Neural progenitor cell (in vitro differentiated cells): ENCODE data around the gene PRR22. TPM values are rescaled to one million over a fixed set of nuclear protein-coding genes. Genes with fewer than 3 reads are reported as not detected.
A peak's percentile ranks its signal among the peaks of the same experiment; 100 is the strongest.

Experiments
- DNase-seq: peaks from one replicate; pipeline ENCODE4 v3.0.0-alpha.2; 2016; ENCODE audit warnings: low spot score
- H2AFZ ChIP-seq: fragments of 200-600 bp; sonication (generic); replicated peaks from 2 replicates; pipeline ENCODE4 v1.6.1; 2016; ENCODE audit warnings: antibody characterized with exemption
- H3F3A ChIP-seq: fragments of 200-600 bp; sonication (generic); 2 replicates; pipeline ENCODE4 v1.6.1; 2016; ENCODE audit warnings: antibody characterized with exemption, low read depth
- H3K27ac ChIP-seq: fragments of 200-600 bp; sonication (generic); 2 replicates; pipeline ENCODE4 v1.5.1; 2016; ENCODE audit warnings: mild to moderate bottlenecking
- H3K27me3 ChIP-seq: fragments of 200-600 bp; sonication (generic); 2 replicates; pipeline ENCODE4 v1.6.1; 2016; ENCODE audit warnings: mild to moderate bottlenecking, moderate library complexity
- H3K36me3 ChIP-seq: fragments of 200-600 bp; sonication (generic); 2 replicates; pipeline ENCODE4 v1.5.1; 2016
- H3K4me1 ChIP-seq: fragments of 200-600 bp; sonication (generic); 2 replicates; pipeline ENCODE4 v1.6.1; 2016; ENCODE audit warnings: mixed run types
- H3K4me2 ChIP-seq: fragments of 200-600 bp; sonication (generic); 2 replicates; pipeline ENCODE4 v1.6.1; 2016
- H3K4me3 ChIP-seq: fragments of 200-600 bp; sonication (generic); 2 replicates; pipeline ENCODE4 v1.5.1; 2016
- H3K79me2 ChIP-seq: fragments of 200-600 bp; sonication (generic); 2 replicates; pipeline ENCODE4 v1.6.1; 2016; ENCODE audit warnings: low read depth
- H3K9ac ChIP-seq: fragments of 200-600 bp; sonication (generic); 2 replicates; pipeline ENCODE4 v1.6.1; 2016
- H3K9me3 ChIP-seq: fragments of 200-600 bp; sonication (generic); 2 replicates; pipeline ENCODE4 v1.5.1; 2016; ENCODE audit warnings: low read depth
- H4K20me1 ChIP-seq: fragments of 200-600 bp; sonication (generic); 2 replicates; pipeline ENCODE4 v1.6.1; 2016; ENCODE audit warnings: low read depth
- H3K27ac Mint-ChIP-seq: 3 replicates; pipeline ENCODE4 v1.8.0; 2021; ENCODE audit warnings: mixed read lengths
- H3K27me3 Mint-ChIP-seq: 2 replicates; pipeline ENCODE4 v1.8.0; 2022; ENCODE audit warnings: low read depth, mild to moderate bottlenecking, inconsistent platforms, moderate library complexity, mixed read lengths; ENCODE audit not compliant: insufficient read depth
- H3K36me3 Mint-ChIP-seq: 3 replicates; pipeline ENCODE4 v1.8.0; 2021; ENCODE audit warnings: mixed read lengths
- H3K4me1 Mint-ChIP-seq: 3 replicates; pipeline ENCODE4 v1.8.0; 2021; ENCODE audit warnings: mixed read lengths
- H3K4me3 Mint-ChIP-seq: 3 replicates; pipeline ENCODE4 v1.8.0; 2021; ENCODE audit warnings: mild to moderate bottlenecking, moderate library complexity, mixed read lengths
- H3K9me3 Mint-ChIP-seq: 3 replicates; pipeline ENCODE4 v1.8.0; 2020; ENCODE audit warnings: mixed read lengths
- CTCF ChIP-seq: fragments of 200-600 bp; sonication (generic); IDR thresholded peaks from 2 replicates; pipeline ENCODE4 v1.5.1; 2017; ENCODE audit warnings: antibody characterized with exemption, mild to moderate bottlenecking
- EZH2 ChIP-seq: fragments of 200-600 bp; sonication (generic); IDR thresholded peaks from 2 replicates; pipeline ENCODE4 v1.6.1; 2017; ENCODE audit warnings: antibody characterized with exemption, mild to moderate bottlenecking, moderate library complexity
- EZH2phosphoT487 ChIP-seq: fragments of 200-600 bp; sonication (generic); IDR thresholded peaks from 2 replicates; pipeline ENCODE4 v1.6.1; 2017; ENCODE audit warnings: antibody characterized with exemption
- total RNA-seq: library from RNA; depleted of rRNA; stranded (reverse); fragments of >200 nt; gene quantifications from 2 replicates; pipeline ENCODE4 v1.2.3, GENCODE V29; 2015; ENCODE audit warnings: low replicate concordance

PRR22 gene
- total RNA-seq, 1 donor from 2014 or later: not detected

- peak within 1 kb of the TSS; percentile 94 for H3K27ac Mint-ChIP-seq
- Histone ChIP-seq H3K4me1 (no peaks in the 10 kb centered on the region), H3K9ac (peak within 1 kb of the TSS; percentile 40), H3F3A (peaks cover 20% of the 10 kb centered on the region), H3K27ac (peak within 1 kb of the TSS; percentile 77), H3K4me2 (peak within 1 kb of the TSS; percentile 77), H2AFZ (peak within 1 kb of the TSS; percentile 86), H3K36me3 (no peaks in the 10 kb centered on the region), H3K9me3 (no peaks in the 10 kb centered on the region), H3K27me3 (no peaks in the 10 kb centered on the region), H3K4me3 (peak within 1 kb of the TSS; percentile 67), H4K20me1 (no peaks in the 10 kb centered on the region), H3K79me2 (peaks cover 2% of the 10 kb centered on the region)
- peaks cover 13% of the 10 kb centered on the region for H3K4me1 Mint-ChIP-seq
- no peaks in the 10 kb centered on the region for H3K9me3 Mint-ChIP-seq
- TF ChIP-seq EZH2 (no peak), CTCF (no peak), EZH2phosphoT487 (no peak)
- peak within 1 kb of the TSS; percentile 99 for H3K4me3 Mint-ChIP-seq
- peaks cover 15% of the 10 kb centered on the region for H3K36me3 Mint-ChIP-seq
- DNase-seq: peak; percentile 99
- H3K27me3 Mint-ChIP-seq: peaks cover 14% of the 10 kb centered on the region
Observed at GRCh38 chr19:5790559-5791520, 6.3 kb upstream of the PRR22 start, which contains the start of gene DUS3L. Gene DUS3L (minus strand): TSS chr19:5791163. CDS start chr19:5791141, 22 bp downstream.

- H3K27ac ChIP-seq: no peak overlapping the region
- peaks cover 2% of the 10 kb centered on the region for H3K79me2 ChIP-seq
- Mint-ChIP-seq H3K9me3 (no peaks in the 10 kb centered on the region), H3K36me3 (peaks cover 15% of the 10 kb centered on the region), H3K27me3 (peaks cover 16% of the 10 kb centered on the region), H3K4me1 (peaks cover 13% of the 10 kb centered on the region), H3K27ac (no peak overlapping the region), H3K4me3 (peak overlapping the region; percentile 99)
- no peak for DNase-seq
- no peaks in the 10 kb centered on the region for H3K9me3 ChIP-seq
- H3K4me2 ChIP-seq: peak overlapping the region; percentile 75
- peak overlapping the region; percentile 67 for H3K4me3 ChIP-seq
- no peaks in the 10 kb centered on the region for H3K4me1 ChIP-seq
- H4K20me1 ChIP-seq: no peaks in the 10 kb centered on the region
- no peaks in the 10 kb centered on the region for H3K36me3 ChIP-seq
- no peak overlapping the region for H3K9ac ChIP-seq
- peaks cover 20% of the 10 kb centered on the region for H3F3A ChIP-seq
- no peak for TF ChIP-seq CTCF
- TF ChIP-seq EZH2: no peak
- no peak for TF ChIP-seq EZH2phosphoT487
- H2AFZ ChIP-seq: no peak overlapping the region
- H3K27me3 ChIP-seq: no peaks in the 10 kb centered on the region
Observed at GRCh38 chr19:5789886-5790558, 5.5 kb upstream of the PRR22 start.

- H3K4me2 ChIP-seq: no peak overlapping the region
- peaks cover 17% of the 10 kb centered on the region for H3F3A ChIP-seq
- H3K4me1 ChIP-seq: no peaks in the 10 kb centered on the region
- peaks cover 16% of the 10 kb centered on the region for H3K27me3 Mint-ChIP-seq
- no peak for TF ChIP-seq EZH2phosphoT487
- no peak for TF ChIP-seq CTCF
- no peak for TF ChIP-seq EZH2
- peaks cover 13% of the 10 kb centered on the region for H3K4me1 Mint-ChIP-seq
- DNase-seq: no peak
- H3K9me3 ChIP-seq: no peaks in the 10 kb centered on the region
- H3K9me3 Mint-ChIP-seq: no peaks in the 10 kb centered on the region
- no peaks in the 10 kb centered on the region for H3K36me3 ChIP-seq
- no peak overlapping the region for H3K27ac ChIP-seq
- H2AFZ ChIP-seq: no peak overlapping the region
- no peak overlapping the region for H3K9ac ChIP-seq
- H3K4me3 ChIP-seq: no peak overlapping the region
- no peaks in the 10 kb centered on the region for H4K20me1 ChIP-seq
- no peaks in the 10 kb centered on the region for H3K27me3 ChIP-seq
- peak overlapping the region; percentile 99 for H3K4me3 Mint-ChIP-seq
- H3K79me2 ChIP-seq: peaks cover 2% of the 10 kb centered on the region
- peaks cover 15% of the 10 kb centered on the region for H3K36me3 Mint-ChIP-seq
- H3K27ac Mint-ChIP-seq: no peak overlapping the region
Observed at GRCh38 chr19:5789351-5789761, 4.8 kb upstream of the PRR22 start.
